ENCODE measurements around the gene KRT6A. TPM values are rescaled to one million over a fixed set of nuclear protein-coding genes. Genes with fewer than 3 reads are reported as not detected.

Gene KRT6A
- total RNA-seq, 4 donors from 2014 or later = 1.7 to 2.3 TPM; not detected in 2

DNA sequence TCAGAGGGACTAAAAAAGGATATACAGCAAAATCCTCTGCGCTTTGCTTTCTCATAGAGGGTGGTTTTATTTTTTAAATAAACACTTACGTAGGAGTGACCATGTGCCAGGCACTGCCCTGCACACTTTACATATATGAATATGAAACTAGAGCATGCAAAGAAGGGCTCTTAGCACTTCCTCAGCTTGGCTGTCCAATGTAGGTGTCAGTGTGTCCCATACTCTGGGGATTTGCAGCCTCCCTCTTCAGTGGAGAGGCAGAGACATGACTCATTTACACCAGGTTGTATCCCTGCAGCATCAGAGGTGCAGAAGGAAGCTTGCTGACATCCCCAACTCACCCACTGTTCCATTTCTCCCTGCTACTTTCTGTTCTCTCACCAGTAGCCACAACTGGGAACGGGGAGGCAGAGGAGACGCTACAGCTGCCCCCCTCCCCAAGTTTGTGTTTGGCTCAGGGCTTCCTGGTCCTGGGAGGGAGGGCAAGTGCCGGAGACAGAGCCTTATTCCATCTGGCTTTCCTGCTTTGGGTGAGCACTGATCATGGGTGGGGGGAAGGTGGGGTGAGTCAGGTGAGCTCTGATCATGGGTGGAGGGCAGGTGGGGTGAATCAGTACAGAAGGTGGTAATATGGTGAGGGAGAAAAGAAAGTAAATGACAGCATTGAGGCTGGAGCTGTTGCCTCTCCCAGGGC is 32.0 kb upstream of the KRT6A start:
- Histone ChIP-seq H3K36me3 (no peaks in the 10 kb centered on the region), H3K4me3 (no peak overlapping the region), H3K4me1 (no peaks in the 10 kb centered on the region), H3K27me3 (no peaks in the 10 kb centered on the region), H3K27ac (no peak overlapping the region), H3K9me3 (no peaks in the 10 kb centered on the region)
- peak; percentile 3 to 30 (median 18) for DNase-seq
- TF ChIP-seq, protein P1, sequence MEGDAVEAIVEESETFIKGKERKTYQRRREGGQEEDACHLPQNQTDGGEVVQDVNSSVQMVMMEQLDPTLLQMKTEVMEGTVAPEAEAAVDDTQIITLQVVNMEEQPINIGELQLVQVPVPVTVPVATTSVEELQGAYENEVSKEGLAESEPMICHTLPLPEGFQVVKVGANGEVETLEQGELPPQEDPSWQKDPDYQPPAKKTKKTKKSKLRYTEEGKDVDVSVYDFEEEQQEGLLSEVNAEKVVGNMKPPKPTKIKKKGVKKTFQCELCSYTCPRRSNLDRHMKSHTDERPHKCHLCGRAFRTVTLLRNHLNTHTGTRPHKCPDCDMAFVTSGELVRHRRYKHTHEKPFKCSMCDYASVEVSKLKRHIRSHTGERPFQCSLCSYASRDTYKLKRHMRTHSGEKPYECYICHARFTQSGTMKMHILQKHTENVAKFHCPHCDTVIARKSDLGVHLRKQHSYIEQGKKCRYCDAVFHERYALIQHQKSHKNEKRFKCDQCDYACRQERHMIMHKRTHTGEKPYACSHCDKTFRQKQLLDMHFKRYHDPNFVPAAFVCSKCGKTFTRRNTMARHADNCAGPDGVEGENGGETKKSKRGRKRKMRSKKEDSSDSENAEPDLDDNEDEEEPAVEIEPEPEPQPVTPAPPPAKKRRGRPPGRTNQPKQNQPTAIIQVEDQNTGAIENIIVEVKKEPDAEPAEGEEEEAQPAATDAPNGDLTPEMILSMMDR (IDR thresholded peaks at IDR 0.05) = no peak
- TF ChIP-seq POLR2A (IDR thresholded peaks at IDR 0.05) = no peak

DNA sequence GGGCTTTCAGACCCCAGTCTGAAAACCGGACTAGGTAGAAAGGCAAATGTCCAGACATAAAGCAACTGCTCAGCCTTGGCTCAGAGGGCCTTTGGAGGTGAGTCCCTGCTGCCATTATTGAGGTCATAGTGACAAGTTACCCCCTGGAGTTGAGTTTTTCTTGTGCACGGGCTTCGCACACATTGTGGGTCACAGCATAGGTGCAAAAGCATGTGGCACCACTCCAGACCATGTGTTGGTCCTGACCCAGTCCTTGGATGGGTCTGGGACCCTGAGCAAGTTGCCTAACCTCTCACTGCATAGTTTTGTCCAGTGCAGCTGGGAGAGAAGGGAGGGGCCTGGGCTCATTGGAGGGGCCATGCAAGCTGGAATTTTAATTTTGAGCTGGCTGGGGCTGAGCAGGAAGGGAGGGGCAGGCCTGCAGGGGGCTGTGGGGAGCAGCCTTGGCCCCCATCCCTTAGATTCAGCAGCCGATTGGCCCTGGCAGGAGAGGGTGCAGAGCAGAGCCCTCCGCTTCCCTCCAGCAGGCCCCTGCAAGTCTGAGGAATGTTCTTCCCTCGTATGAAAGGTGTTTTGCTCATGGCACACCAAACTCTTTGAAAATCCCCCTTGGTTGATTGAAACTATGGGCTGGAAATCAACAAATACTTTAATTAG is 31.3 kb upstream of the KRT6A start:
- no peak overlapping the region for H3K27ac ChIP-seq
- no peaks in the 10 kb centered on the region for H3K27me3 ChIP-seq
- TF ChIP-seq POLR2A (IDR thresholded peaks at IDR 0.05) = no peak
- TF ChIP-seq, protein P1 (IDR thresholded peaks at IDR 0.05) = no peak
- no peak overlapping the region for H3K4me3 ChIP-seq
- H3K4me1 ChIP-seq = no peaks in the 10 kb centered on the region
- no peaks in the 10 kb centered on the region for H3K9me3 ChIP-seq
- no peak for DNase-seq
- no peaks in the 10 kb centered on the region for H3K36me3 ChIP-seq

DNA sequence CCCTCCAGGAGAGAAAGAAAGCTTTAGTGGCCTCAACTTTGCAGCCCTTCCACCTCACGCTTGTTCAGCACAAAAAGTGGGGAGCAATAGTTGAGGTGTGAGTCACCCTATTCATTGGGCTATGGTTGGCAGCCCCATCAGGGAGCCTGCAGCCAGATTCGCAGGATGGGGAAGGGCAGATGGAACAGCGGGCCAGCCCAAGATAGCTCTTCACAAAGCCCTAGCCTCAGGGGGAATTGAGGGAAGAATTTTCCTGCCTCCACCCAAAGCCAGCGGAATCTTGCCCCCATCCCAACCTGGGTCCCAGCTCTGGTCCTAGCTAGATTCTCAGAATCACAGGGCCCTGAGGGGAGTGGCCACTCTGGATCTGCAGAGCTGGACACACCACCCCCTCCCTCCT is 30.8 kb upstream of the KRT6A start:
- Histone ChIP-seq H3K9me3 (no peaks in the 10 kb centered on the region), H3K27me3 (no peaks in the 10 kb centered on the region), H3K27ac (no peak overlapping the region), H3K36me3 (no peaks in the 10 kb centered on the region), H3K4me1 (no peaks in the 10 kb centered on the region), H3K4me3 (no peak overlapping the region)
- TF ChIP-seq, protein P1 (IDR thresholded peaks at IDR 0.05) = no peak
- no peak for TF ChIP-seq POLR2A (IDR thresholded peaks at IDR 0.05)
- DNase-seq = peak in 2 of 3 donors; percentile 9 to 21

DNA sequence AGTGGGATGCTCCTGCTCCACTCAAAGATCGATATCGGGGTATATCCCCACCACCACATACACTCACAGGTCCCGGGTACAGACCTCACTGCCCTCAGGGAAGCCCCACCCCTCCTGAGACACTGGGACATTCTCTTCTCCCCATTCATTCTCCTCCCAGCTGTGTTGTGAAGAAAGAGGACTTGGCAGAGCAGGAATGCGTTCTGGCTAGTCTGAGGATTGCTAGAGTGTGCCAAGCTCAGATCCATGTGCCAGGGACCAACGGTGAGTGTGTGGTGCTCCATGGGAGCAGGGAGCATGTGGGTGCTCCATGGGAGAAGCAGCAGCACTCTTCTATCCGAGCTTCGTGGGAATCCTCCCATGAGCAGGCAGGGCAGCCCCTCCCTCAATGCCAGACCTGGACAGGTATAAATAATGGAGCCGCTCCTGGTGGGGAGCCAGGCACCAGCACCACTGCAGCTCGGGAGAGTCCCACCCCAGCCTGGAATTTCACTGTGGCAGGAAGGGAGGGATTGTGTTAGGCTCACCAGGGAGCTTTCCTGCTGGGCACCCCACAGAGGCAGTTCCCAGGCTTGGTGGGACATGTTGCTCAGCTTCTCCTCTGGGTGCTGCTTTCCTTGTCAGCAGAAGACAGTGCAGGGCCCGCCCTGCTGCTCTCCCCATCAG is 29.4 kb upstream of the KRT6A start:
- Histone ChIP-seq H3K9me3 (no peaks in the 10 kb centered on the region), H3K4me1 (no peaks in the 10 kb centered on the region), H3K4me3 (no peak overlapping the region), H3K27ac (no peak overlapping the region), H3K27me3 (no peaks in the 10 kb centered on the region), H3K36me3 (no peaks in the 10 kb centered on the region)
- TF ChIP-seq POLR2A (IDR thresholded peaks at IDR 0.05) = no peak
- TF ChIP-seq, protein P1 (IDR thresholded peaks at IDR 0.05) = no peak
- peak in 2 of 3 donors; percentile 9 to 34 for DNase-seq

DNA sequence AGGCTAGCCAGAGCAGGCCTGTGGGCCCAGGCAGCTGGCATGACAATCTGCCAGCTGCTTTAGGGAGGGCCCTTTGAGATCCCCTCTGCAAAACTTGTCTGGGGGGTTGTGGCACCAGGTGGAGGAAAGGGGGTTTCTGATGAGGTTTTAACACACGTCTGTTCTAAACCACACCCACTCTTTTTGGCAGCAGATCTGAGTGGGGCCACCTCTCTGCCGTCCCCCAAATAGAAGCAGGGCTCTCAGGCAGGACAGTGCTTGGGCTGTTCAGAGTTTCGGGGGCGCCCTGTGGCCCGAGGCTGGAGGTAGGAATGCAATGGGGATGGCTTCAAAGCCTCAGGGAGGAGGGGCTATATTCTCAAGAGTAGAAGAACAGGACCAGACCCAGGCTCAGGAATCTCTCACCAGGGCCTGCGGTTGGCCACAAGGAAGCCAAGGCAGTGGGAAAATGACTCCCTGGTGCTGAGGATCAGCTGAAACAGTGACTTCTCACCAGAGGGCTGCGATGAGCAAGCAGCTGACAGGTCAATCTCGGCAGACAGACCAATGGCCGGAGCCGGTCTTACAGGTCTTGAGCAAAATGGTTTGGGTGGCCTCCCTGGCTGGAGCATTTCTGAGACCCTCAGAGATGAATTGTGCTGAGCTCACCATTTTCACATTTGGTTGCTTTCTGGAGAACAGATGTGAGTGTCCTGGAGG is 28.7 kb upstream of the KRT6A start:
- H3K4me3 ChIP-seq = no peak overlapping the region
- H3K27ac ChIP-seq = no peak overlapping the region

More for the DNA sequence above, 28.7 kb upstream of the KRT6A start:
- DNase-seq = peak in 2 of 3 donors; percentile 9 to 25
- H3K4me1 ChIP-seq = no peaks in the 10 kb centered on the region
- TF ChIP-seq POLR2A (IDR thresholded peaks at IDR 0.05) = no peak
- no peaks in the 10 kb centered on the region for H3K36me3 ChIP-seq
- no peaks in the 10 kb centered on the region for H3K27me3 ChIP-seq
- no peaks in the 10 kb centered on the region for H3K9me3 ChIP-seq

All from Peyer's patch (tissue), 4 donors.